PC-3 (cell line): ENCODE results near the gene SPATA16.

Source experiments
- CTCF ChIP-seq: fragments of 300-600 bp; sonication (generic); conservative IDR thresholded peaks from 2 replicates; pipeline ENCODE4 v1.5.1; 2017; ENCODE audit warnings: antibody characterized with exemption, low read depth, mild to moderate bottlenecking, low read length
- EZH2 ChIP-seq: fragments of 300-600 bp; sonication (generic); IDR thresholded peaks from one replicate; pipeline ENCODE4 v1.6.1; 2017; ENCODE audit warnings: antibody characterized with exemption, mild to moderate bottlenecking, low read length; ENCODE audit not compliant: unreplicated experiment

DNA sequence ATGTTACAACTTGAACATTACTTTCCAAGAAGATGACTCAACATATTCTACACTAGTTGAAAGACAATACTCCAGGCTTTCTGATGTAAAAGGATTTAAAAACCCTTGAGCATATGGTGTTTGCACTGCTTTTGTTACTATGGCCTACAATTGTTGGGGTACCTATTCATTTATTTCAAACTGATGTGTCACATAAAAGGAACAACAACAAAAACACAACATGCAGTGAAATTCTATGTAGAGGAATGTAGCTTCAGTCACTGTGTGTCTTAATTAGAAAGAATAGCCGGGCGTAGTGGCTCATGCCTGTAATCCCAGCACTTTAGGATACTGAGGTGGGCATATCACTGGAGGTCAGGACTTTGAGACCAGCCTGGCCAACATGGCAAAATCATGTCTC is 1.6 kb downstream of the SPATA16 start:
- TF ChIP-seq EZH2 (no peak), CTCF (no peak)
